K562 (cell line): Measurements from ENCODE around the gene PRKAG2. TPM values are rescaled to one million over a fixed set of nuclear protein-coding genes. Genes with fewer than 3 reads are reported as not detected.

Experiments
- CXXC5 ChIP-seq: fragments of 250-450 bp; sonication (Bioruptor Pico); IDR thresholded peaks from 2 replicates; pipeline ENCODE4 v1.8.0; 2022; ENCODE audit warnings: inconsistent platforms, mild to moderate bottlenecking, moderate library complexity
- E2F3 ChIP-seq: fragments of 250-450 bp; sonication (Bioruptor Pico); IDR thresholded peaks from 2 replicates; pipeline ENCODE4 v1.4.0; 2020; ENCODE audit warnings: mild to moderate bottlenecking
- HDAC2 ChIP-seq: fragments of 450-650 bp; IDR thresholded peaks from 2 replicates; pipeline ENCODE4 v1.6.1; 2016; ENCODE audit warnings: mild to moderate bottlenecking
- MCM3 ChIP-seq: fragments of 450-650 bp; IDR thresholded peaks from 2 replicates; pipeline ENCODE4 v1.6.1; 2016
- NBN ChIP-seq: fragments of 450-650 bp; IDR thresholded peaks from 2 replicates; pipeline ENCODE4 v1.6.1; 2016; ENCODE audit warnings: low read depth, mild to moderate bottlenecking
- NELFE ChIP-seq: IDR thresholded peaks from 2 replicates; pipeline ENCODE4 v1.6.1; 2011; ENCODE audit warnings: mild to moderate bottlenecking; ENCODE audit not compliant: insufficient read depth, insufficient read length
- NR3C1 ChIP-seq: sonication (generic); formaldehyde crosslinking; IDR thresholded peaks from 2 replicates; pipeline ENCODE4 v1.8.1; 2022; ENCODE audit warnings: missing genetic modification reagents
- SRSF7 ChIP-seq: fragments of 200-400 bp; formaldehyde crosslinking; optimal IDR thresholded peaks from 2 replicates; pipeline ENCODE3; 2017; ENCODE audit warnings: mild to moderate bottlenecking, low read depth, low read length
- ZNF23 ChIP-seq: fragments of 250-450 bp; sonication (Bioruptor Pico); IDR thresholded peaks from 2 replicates; pipeline ENCODE4 v1.4.0; 2020; ENCODE audit warnings: mild to moderate bottlenecking
- ZNF408 ChIP-seq: fragments of 250-450 bp; sonication (Bioruptor Pico); IDR thresholded peaks from 2 replicates; pipeline ENCODE4 v1.4.0; 2020; ENCODE audit warnings: low read depth, mild to moderate bottlenecking, moderate library complexity
- ZNF584 ChIP-seq: fragments of 200-800 bp; sonication (Bioruptor generic); IDR thresholded peaks from 2 replicates; pipeline ENCODE4 v1.6.1; 2016; ENCODE audit warnings: low read depth, mild to moderate bottlenecking, missing genetic modification characterization, missing compliant biosample characterization
- polyA plus RNA-seq, 8 experiments: library from polyadenylated mRNA; depleted of rRNA in 4 of 8; stranded (reverse) in 5 of 8; unstranded in 3 of 8; fragments of >200 nt; fragmentation: Nextera tagmentation in 2 of 8; fragmentation: Illumina TruSeq in 1 of 8; extraction: Ambion mirVana in 2 of 8; extraction: Trizol in 1 of 8; gene quantifications; 2 replicates each; pipeline versions ENCODE4 v1.2.1 to v1.2.3, GENCODE V29; 2011 to 2014; ENCODE audit warnings: inconsistent platforms in 1 of 8, missing spikeins in 1 of 8
- total RNA-seq, 7 experiments: library from RNA; depleted of rRNA in 6 of 7; stranded (reverse); fragments of >200 nt in 6 of 7; fragmentation: Illumina TruSeq in 2 of 7; extraction: Trizol in 2 of 7; gene quantifications; 2 replicates each; pipeline versions ENCODE4 v1.2.1 to v1.2.3, GENCODE V29; 2011 to 2021; ENCODE audit warnings: low replicate concordance in 1 of 7
- TF ChIP-seq, protein P1 (sequence below), 3 experiments: fragments of 200-800 bp in 1 of 3; fragments of 250-450 bp in 1 of 3; fragments of 450-650 bp in 1 of 3; sonication (Bioruptor Pico) in 1 of 3; sonication (Bioruptor generic) in 1 of 3; formaldehyde crosslinking in 1 of 3; IDR thresholded peaks; 2 replicates each; pipeline versions ENCODE4 v1.6.1 to v1.8.0; 2016 to 2022; ENCODE audit warnings: mild to moderate bottlenecking in 2 of 3, missing genetic modification characterization in 2 of 3, missing compliant biosample characterization in 1 of 3, moderate library complexity in 1 of 3
- TF ChIP-seq, protein P2 (sequence below): fragments of 450-650 bp; IDR thresholded peaks from 2 replicates; pipeline ENCODE4 v1.6.1; 2017; ENCODE audit warnings: mild to moderate bottlenecking, moderate library complexity
- TF ChIP-seq, protein P3 (sequence below): fragments of 450-650 bp; formaldehyde crosslinking; conservative IDR thresholded peaks from 2 replicates; pipeline ENCODE4 v1.4.0; 2022; ENCODE audit warnings: mild to moderate bottlenecking, missing genetic modification characterization
- TF ChIP-seq, protein P4 (sequence below): fragments of 250-450 bp; sonication (Bioruptor Pico); IDR thresholded peaks from 2 replicates; pipeline ENCODE4 v1.5.0; 2021; ENCODE audit warnings: mild to moderate bottlenecking, borderline replicate concordance
- TF ChIP-seq, protein P5 (sequence below): fragments of 250-450 bp; sonication (Bioruptor Pico); IDR thresholded peaks from 2 replicates; pipeline ENCODE4 v1.5.0; 2020; ENCODE audit warnings: mild to moderate bottlenecking, borderline replicate concordance

PRKAG2 gene
- total and polyA plus RNA-seq, 9 of the 15 experiments (the other 6 are each of a cell fraction or from before 2014, with no cell fraction given) = 0.99 to 5.6 (median 3.3) TPM

DNA sequence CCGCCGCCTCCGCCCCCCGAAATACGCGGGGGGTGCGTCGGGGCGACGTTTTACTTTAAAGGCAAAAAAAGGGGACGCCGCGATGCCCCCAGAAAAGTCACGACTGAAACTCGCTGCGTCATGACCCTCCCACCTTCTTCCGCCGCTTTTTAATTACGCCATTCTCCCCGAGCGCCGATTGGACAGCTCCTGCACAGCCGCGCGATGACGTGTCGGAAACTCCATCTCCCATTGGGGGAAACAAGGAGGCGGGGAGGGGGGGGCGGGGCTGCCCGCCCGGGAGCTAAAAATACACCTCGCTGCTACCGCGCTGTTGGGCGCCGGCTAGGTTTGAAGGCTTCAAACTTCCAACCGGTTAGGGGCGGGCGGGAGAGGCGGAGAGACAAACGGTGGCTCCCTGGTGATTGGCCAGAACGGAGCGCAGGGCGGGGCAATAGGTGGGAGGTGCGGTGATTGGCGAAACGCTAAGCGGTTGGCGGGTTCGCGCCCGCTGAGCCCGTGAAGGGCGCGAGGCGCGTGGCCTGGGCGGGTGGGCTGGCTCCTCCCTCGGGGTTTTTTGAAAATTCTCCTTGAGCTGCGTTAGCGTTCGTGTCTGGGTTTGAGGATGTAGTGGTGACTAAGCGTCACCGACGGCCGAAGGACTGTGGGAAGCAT, 357.0 kb downstream of the PRKAG2 start, which contains the start of gene RHEB (continued):
- TF ChIP-seq, protein P1, sequence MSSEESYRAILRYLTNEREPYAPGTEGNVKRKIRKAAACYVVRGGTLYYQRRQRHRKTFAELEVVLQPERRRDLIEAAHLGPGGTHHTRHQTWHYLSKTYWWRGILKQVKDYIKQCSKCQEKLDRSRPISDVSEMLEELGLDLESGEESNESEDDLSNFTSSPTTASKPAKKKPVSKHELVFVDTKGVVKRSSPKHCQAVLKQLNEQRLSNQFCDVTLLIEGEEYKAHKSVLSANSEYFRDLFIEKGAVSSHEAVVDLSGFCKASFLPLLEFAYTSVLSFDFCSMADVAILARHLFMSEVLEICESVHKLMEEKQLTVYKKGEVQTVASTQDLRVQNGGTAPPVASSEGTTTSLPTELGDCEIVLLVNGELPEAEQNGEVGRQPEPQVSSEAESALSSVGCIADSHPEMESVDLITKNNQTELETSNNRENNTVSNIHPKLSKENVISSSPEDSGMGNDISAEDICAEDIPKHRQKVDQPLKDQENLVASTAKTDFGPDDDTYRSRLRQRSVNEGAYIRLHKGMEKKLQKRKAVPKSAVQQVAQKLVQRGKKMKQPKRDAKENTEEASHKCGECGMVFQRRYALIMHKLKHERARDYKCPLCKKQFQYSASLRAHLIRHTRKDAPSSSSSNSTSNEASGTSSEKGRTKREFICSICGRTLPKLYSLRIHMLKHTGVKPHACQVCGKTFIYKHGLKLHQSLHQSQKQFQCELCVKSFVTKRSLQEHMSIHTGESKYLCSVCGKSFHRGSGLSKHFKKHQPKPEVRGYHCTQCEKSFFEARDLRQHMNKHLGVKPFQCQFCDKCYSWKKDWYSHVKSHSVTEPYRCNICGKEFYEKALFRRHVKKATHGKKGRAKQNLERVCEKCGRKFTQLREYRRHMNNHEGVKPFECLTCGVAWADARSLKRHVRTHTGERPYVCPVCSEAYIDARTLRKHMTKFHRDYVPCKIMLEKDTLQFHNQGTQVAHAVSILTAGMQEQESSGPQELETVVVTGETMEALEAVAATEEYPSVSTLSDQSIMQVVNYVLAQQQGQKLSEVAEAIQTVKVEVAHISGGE (CRISPR knock-in tag; IDR thresholded peaks at IDR 0.05) = peak in 1 of 3 experiments; percentile 7; a peak in 2 of 6 replicates
- TF ChIP-seq HDAC2 = peak; percentile 69; the same call in 1 of the 2 replicates
- TF ChIP-seq SRSF7 = no peak
- no peak for TF ChIP-seq NELFE
- TF ChIP-seq, protein P2, sequence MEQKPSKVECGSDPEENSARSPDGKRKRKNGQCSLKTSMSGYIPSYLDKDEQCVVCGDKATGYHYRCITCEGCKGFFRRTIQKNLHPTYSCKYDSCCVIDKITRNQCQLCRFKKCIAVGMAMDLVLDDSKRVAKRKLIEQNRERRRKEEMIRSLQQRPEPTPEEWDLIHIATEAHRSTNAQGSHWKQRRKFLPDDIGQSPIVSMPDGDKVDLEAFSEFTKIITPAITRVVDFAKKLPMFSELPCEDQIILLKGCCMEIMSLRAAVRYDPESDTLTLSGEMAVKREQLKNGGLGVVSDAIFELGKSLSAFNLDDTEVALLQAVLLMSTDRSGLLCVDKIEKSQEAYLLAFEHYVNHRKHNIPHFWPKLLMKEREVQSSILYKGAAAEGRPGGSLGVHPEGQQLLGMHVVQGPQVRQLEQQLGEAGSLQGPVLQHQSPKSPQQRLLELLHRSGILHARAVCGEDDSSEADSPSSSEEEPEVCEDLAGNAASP = no peak
- no peak for TF ChIP-seq ZNF584
- no peak for TF ChIP-seq ZNF408 (CRISPR knock-in tag)
- TF ChIP-seq E2F3 (CRISPR knock-in tag) = peak; percentile 82
- TF ChIP-seq, protein P3, sequence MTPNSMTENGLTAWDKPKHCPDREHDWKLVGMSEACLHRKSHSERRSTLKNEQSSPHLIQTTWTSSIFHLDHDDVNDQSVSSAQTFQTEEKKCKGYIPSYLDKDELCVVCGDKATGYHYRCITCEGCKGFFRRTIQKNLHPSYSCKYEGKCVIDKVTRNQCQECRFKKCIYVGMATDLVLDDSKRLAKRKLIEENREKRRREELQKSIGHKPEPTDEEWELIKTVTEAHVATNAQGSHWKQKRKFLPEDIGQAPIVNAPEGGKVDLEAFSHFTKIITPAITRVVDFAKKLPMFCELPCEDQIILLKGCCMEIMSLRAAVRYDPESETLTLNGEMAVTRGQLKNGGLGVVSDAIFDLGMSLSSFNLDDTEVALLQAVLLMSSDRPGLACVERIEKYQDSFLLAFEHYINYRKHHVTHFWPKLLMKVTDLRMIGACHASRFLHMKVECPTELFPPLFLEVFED (CRISPR knock-in tag) = no peak
- no peak for TF ChIP-seq MCM3
- peak; percentile 87 for TF ChIP-seq CXXC5 (CRISPR knock-in tag)
- TF ChIP-seq NR3C1 = no peak
- TF ChIP-seq ZNF23 (CRISPR knock-in tag) = no peak
- TF ChIP-seq NBN = peak; percentile 85
- TF ChIP-seq, protein P4, sequence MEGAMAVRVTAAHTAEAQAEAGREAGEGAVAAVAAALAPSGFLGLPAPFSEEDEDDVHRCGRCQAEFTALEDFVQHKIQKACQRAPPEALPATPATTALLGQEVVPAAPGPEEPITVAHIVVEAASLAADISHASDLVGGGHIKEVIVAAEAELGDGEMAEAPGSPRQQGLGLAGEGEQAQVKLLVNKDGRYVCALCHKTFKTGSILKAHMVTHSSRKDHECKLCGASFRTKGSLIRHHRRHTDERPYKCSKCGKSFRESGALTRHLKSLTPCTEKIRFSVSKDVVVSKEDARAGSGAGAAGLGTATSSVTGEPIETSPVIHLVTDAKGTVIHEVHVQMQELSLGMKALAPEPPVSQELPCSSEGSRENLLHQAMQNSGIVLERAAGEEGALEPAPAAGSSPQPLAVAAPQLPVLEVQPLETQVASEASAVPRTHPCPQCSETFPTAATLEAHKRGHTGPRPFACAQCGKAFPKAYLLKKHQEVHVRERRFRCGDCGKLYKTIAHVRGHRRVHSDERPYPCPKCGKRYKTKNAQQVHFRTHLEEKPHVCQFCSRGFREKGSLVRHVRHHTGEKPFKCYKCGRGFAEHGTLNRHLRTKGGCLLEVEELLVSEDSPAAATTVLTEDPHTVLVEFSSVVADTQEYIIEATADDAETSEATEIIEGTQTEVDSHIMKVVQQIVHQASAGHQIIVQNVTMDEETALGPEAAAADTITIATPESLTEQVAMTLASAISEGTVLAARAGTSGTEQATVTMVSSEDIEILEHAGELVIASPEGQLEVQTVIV (CRISPR knock-in tag) = no peak
- TF ChIP-seq, protein P5, sequence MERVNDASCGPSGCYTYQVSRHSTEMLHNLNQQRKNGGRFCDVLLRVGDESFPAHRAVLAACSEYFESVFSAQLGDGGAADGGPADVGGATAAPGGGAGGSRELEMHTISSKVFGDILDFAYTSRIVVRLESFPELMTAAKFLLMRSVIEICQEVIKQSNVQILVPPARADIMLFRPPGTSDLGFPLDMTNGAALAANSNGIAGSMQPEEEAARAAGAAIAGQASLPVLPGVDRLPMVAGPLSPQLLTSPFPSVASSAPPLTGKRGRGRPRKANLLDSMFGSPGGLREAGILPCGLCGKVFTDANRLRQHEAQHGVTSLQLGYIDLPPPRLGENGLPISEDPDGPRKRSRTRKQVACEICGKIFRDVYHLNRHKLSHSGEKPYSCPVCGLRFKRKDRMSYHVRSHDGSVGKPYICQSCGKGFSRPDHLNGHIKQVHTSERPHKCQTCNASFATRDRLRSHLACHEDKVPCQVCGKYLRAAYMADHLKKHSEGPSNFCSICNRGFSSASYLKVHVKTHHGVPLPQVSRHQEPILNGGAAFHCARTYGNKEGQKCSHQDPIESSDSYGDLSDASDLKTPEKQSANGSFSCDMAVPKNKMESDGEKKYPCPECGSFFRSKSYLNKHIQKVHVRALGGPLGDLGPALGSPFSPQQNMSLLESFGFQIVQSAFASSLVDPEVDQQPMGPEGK (CRISPR knock-in tag) = no peak
